Measurements from ENCODE around the gene ELOB. TPM values are rescaled to one million over a fixed set of nuclear protein-coding genes. Genes with fewer than 3 reads are reported as not detected.

Gene ELOB
- total RNA-seq, 1 experiment from 2014 or later = 289 TPM

DNA sequence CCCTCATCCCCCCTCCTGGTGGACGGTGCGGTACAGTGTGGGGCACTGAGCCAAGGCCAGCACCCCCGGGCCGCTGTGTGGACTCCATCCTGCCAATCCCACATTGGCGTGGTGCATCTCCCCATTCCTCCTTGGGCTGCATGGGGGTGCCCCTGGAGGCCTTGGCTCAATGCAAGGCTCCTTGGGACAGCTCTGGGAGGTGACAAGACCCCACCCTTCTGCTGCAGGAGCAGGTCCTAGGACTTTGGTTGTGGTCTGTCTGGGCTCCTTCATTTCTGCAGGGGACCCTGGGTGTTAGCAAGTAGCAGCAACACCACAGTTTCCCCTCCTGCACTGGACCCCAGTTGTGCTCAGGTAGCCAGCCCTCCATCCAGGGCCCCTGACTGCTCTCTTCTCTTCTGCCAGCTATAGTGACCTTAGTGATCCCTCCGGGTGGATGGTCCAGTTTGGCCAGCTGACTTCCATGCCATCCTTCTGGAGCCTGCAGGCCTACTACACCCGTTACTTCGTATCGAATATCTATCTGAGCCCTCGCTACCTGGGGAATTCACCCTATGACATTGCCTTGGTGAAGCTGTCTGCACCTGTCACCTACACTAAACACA, 41.3 kb upstream of the ELOB start:
- H3K4me2 ChIP-seq (ENCODE audit: low read length) = no peak overlapping the region
- no TSS peak for BruUV-seq (replicated peaks)
- H3K36me3 ChIP-seq (ENCODE audit: low read depth, low read length) = no peaks in the 10 kb centered on the region
- H3K9ac ChIP-seq (ENCODE audit: low read length) = no peak overlapping the region
- H3K27ac ChIP-seq (ENCODE audit: low read length) = no peak overlapping the region
- no peaks in the 10 kb centered on the region for H3K27me3 ChIP-seq (ENCODE audit: low read length)
- TF ChIP-seq EZH2phosphoT487 (IDR thresholded peaks at IDR 0.05; ENCODE audit: borderline replicate concordance, low read length) = no peak
- TF ChIP-seq EZH2 (IDR thresholded peaks at IDR 0.05; ENCODE audit: low read length, unreplicated experiment) = no peak
- TF ChIP-seq, protein P1, sequence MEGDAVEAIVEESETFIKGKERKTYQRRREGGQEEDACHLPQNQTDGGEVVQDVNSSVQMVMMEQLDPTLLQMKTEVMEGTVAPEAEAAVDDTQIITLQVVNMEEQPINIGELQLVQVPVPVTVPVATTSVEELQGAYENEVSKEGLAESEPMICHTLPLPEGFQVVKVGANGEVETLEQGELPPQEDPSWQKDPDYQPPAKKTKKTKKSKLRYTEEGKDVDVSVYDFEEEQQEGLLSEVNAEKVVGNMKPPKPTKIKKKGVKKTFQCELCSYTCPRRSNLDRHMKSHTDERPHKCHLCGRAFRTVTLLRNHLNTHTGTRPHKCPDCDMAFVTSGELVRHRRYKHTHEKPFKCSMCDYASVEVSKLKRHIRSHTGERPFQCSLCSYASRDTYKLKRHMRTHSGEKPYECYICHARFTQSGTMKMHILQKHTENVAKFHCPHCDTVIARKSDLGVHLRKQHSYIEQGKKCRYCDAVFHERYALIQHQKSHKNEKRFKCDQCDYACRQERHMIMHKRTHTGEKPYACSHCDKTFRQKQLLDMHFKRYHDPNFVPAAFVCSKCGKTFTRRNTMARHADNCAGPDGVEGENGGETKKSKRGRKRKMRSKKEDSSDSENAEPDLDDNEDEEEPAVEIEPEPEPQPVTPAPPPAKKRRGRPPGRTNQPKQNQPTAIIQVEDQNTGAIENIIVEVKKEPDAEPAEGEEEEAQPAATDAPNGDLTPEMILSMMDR (conservative IDR thresholded peaks at IDR 0.05; ENCODE audit: low read depth, low read length) = no peak
- no peak overlapping the region for H2AFZ ChIP-seq (ENCODE audit: low read length)
- H3K4me1 ChIP-seq (ENCODE audit: insufficient read depth, low read length) = no peaks in the 10 kb centered on the region
- DNase-seq (no peak), ATAC-seq (no peak)
- ChIA-PET CTCF (no interaction called here), POLR2A (ENCODE audit: unreplicated experiment) (no interaction called here)
- H3K4me3 ChIP-seq (ENCODE audit: low read length) = no peak overlapping the region
- H3K9me2 ChIP-seq (replicated peaks; ENCODE audit: low read length) = no peaks in the 10 kb centered on the region
- no peaks in the 10 kb centered on the region for H3K79me2 ChIP-seq (ENCODE audit: low read length)
- no peaks in the 10 kb centered on the region for H3F3A ChIP-seq (ENCODE audit: low read length, unreplicated experiment)
- H4K20me1 ChIP-seq (ENCODE audit: low read length) = no peaks in the 10 kb centered on the region
- H3K9me3 ChIP-seq (ENCODE audit: low read length) = no peaks in the 10 kb centered on the region
- intact Hi-C loops (cut with micrococcal nuclease) = no loop called here

DNA sequence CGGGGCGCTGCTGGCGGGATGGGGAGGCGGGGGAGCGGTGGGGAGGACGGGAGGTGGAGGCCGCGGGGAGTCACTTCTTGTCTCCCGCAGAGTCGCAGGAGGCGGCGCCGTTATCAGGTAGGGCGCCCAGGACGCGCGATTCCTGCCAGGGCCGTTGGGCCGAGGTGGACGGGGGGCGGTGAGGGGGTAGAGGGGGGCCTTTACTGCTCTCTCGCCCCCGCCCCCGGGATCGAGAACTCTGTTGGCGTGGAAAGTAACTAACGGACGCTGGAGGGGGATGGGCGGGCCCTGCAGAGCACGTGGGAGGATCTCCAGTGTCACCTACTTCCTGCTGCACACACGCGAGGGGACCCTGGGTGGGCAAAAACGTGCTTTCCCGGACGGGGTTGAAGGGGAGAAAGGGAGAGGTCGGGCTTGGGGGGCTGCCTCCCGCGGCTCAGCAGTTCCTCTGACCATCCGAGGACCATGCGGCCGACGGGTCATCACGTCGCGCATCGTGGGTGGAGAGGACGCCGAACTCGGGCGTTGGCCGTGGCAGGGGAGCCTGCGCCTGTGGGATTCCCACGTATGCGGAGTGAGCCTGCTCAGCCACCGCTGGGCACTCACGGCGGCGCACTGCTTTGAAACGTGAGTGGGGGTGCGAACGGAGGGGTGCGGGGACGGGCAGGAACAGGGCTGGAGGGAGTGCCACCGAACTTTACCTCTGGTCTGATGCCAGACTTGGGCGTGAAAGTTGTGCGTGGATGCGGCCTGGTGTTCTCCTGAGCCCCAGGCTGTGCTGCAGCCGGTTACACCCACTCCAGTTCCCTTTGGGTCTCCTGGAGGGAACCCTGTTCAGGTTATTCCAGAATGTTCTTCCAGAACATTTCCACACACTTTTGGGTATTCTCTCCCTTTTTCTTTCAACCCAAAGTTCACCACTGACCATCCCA, 40.5 kb upstream of the ELOB start:
- Histone ChIP-seq H3K9ac (ENCODE audit: low read length) (no peak overlapping the region), H2AFZ (ENCODE audit: low read length) (no peak overlapping the region), H3K4me1 (ENCODE audit: insufficient read depth, low read length) (no peaks in the 10 kb centered on the region), H3K79me2 (ENCODE audit: low read length) (no peaks in the 10 kb centered on the region), H3K9me2 (replicated peaks; ENCODE audit: low read length) (no peaks in the 10 kb centered on the region), H3K9me3 (ENCODE audit: low read length) (no peaks in the 10 kb centered on the region), H4K20me1 (ENCODE audit: low read length) (no peaks in the 10 kb centered on the region), H3K4me3 (ENCODE audit: low read length) (no peak overlapping the region), H3K4me2 (ENCODE audit: low read length) (no peak overlapping the region), H3K27ac (ENCODE audit: low read length) (no peak overlapping the region), H3K27me3 (ENCODE audit: low read length) (no peaks in the 10 kb centered on the region), H3F3A (ENCODE audit: low read length, unreplicated experiment) (no peaks in the 10 kb centered on the region), H3K36me3 (ENCODE audit: low read depth, low read length) (no peaks in the 10 kb centered on the region)
- POLR2A ChIA-PET (ENCODE audit: unreplicated experiment) = no interaction called here
- ATAC-seq (no peak), DNase-seq (no peak)
- CTCF ChIA-PET = no interaction called here
- TF ChIP-seq EZH2phosphoT487 (IDR thresholded peaks at IDR 0.05; ENCODE audit: borderline replicate concordance, low read length) = no peak
- TF ChIP-seq, protein P1 (conservative IDR thresholded peaks at IDR 0.05; ENCODE audit: low read depth, low read length) = no peak
- TF ChIP-seq EZH2 (IDR thresholded peaks at IDR 0.05; ENCODE audit: low read length, unreplicated experiment) = no peak
- BruUV-seq (replicated peaks) = no TSS peak
- intact Hi-C loops (cut with micrococcal nuclease) = no loop called here
